ENCODE measurements around the gene TNS2. TPM values are rescaled to one million over a fixed set of nuclear protein-coding genes. Genes with fewer than 3 reads are reported as not detected.

The TNS2 gene
- total RNA-seq, 1 experiment from 2014 or later: 18.9 TPM

- no peak for DNase-seq (ENCODE audit: low spot score)
These were observed 4.8 kb upstream of the TNS2 start for GRCh38 chr12:53044896-53045695.

DNA sequence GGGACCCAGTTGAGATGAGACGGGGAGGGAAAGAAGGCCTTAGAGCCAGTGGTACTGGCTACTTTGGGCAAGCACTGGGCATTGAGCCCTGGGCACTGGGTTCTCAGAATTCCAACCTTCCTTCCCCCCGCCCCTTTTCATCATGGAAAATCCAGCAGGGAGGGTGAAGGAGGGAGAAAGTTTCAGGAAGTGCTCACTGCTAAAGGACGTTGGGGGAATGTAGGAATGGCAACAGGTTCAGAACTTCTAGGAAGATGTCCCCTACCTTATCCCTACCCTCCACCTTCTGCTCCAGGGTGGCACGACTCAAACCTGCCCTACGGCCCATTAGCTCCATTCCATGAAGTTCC is 4.2 kb upstream of the TNS2 start:
- no peak for DNase-seq (ENCODE audit: low spot score)

GRCh38 chr12:53046655-53047220 is 3.1 kb upstream of the TNS2 start:
- peak; percentile 46 for DNase-seq (ENCODE audit: low spot score)

DNA sequence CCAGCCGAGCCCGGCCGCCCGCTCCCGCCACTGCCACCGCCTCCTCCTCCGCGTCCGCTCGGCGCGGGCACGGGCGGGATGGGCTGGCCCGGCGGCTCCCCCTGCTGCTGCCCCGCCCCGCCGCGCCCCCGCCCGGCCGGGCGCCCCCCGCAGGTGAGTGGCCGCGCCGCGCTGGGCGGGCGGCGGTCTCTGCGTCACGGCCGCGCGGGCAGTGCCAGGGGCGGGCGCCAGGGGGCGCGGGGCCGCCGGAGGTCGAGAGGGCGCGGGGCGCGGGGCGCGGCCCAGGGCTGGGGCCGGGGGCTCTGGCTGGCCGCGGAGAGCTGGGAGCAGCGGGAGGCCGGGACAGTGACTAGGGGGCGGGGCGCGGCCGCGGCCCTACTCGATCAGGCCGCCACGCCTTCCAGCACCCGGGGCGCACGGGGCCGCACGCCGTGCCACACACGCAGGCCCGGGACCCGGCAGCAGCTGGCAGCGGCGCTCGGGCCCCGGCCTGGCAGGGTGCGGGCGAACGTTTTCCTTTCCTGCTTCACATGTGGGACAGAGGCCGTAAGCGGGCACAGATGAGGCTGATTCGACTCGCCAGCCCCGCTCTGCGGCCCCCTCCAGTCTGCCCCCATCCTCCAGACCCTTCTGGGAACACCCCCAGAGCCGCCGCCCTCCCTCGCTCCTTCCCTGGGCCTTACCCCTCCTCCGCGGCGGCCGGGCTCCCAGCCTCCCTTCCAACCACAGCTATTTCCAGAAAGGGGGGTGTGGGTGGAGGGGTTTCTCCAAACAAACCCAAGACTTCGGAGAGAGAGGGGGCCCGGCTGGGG is 2.4 kb upstream of the TNS2 start:
- DNase-seq (ENCODE audit: low spot score): peak; percentile 40

GRCh38 chr12:53048033-53048779 is 1.7 kb upstream of the TNS2 start:
- peak; percentile 46 for DNase-seq (ENCODE audit: low spot score)

GRCh38 chr12:53048780-53049401 is 974 bp upstream of the TNS2 start:
- no peak for DNase-seq (ENCODE audit: low spot score)

DNA sequence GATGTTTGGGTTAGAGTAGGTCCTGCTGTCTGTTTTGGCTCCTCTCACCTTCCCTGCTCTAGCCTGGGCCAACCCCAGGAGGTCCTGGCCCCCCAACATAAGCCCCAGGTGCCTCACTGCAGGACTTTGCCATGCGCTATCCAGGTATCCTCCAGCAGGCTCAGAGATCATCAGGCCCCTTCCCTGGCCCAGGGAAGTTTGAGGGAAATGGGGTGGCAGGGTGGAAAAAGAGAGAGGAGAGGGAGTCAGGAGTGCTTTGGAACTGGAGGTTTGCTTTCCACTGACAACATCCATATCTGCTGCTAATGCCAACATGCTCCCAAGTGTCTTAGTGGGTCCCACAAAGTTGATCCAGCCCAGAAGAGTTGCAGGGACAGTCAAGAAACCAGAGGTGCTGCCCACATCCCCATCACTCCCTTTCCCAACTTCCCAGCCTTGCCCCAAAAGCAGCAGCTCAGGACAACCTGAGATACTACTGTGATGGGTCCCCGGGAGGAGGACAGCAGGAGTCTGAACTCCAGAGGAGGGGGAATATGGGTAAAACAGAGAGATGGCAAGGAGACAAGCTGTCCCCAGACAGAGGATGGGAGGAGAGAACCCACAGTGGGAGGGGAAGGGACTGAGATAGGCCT is 677 bp downstream of the TNS2 start:
- no peak for DNase-seq (ENCODE audit: low spot score)

- DNase-seq (ENCODE audit: low spot score): no peak
These were observed 1.4 kb downstream of the TNS2 start for GRCh38 chr12:53051058-53051880.

DNA sequence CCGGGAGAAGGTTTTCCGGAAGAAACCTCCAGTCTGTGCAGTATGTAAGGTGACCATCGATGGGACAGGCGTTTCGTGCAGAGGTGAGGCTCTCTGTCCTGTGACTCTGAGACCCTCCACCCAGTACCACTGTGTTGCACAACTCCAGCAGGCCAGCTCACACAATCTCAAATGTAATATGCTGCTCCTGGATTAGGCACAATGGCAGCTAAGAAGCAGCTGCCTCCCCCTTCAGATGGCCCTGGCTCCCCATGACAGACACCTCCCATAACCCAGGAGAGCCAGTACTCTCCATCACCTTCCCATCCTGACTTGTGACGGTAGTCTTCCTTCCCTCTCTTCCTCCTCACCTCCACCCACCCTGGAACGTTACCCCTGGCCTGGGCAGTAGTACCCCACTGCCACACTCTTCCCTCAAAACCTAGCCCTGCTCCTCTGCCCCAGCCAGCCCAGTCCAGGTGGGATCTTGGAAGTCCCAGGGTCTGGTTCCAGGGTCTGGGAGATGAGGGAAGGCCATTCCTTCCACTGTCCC is 2.1 kb downstream of the TNS2 start:
- no peak for DNase-seq (ENCODE audit: low spot score)

- DNase-seq (ENCODE audit: low spot score): peak; percentile 64
These were observed 2.8 kb downstream of the TNS2 start for GRCh38 chr12:53052419-53053217.

GRCh38 chr12:53053218-53054111 is 3.6 kb downstream of the TNS2 start:
- no peak for DNase-seq (ENCODE audit: low spot score)

- DNase-seq (ENCODE audit: low spot score): no peak
These were observed 4.4 kb downstream of the TNS2 start for GRCh38 chr12:53054112-53054878.

- no peak for DNase-seq (ENCODE audit: low spot score)
These were observed 5.8 kb downstream of the TNS2 start for GRCh38 chr12:53055471-53056266.

GRCh38 chr12:53056296-53056695 is 6.4 kb downstream of the TNS2 start:
- no peak for DNase-seq (ENCODE audit: low spot score)

GRCh38 chr12:53056901-53057300 is 7.0 kb downstream of the TNS2 start:
- no peak for DNase-seq (ENCODE audit: low spot score)

DNA sequence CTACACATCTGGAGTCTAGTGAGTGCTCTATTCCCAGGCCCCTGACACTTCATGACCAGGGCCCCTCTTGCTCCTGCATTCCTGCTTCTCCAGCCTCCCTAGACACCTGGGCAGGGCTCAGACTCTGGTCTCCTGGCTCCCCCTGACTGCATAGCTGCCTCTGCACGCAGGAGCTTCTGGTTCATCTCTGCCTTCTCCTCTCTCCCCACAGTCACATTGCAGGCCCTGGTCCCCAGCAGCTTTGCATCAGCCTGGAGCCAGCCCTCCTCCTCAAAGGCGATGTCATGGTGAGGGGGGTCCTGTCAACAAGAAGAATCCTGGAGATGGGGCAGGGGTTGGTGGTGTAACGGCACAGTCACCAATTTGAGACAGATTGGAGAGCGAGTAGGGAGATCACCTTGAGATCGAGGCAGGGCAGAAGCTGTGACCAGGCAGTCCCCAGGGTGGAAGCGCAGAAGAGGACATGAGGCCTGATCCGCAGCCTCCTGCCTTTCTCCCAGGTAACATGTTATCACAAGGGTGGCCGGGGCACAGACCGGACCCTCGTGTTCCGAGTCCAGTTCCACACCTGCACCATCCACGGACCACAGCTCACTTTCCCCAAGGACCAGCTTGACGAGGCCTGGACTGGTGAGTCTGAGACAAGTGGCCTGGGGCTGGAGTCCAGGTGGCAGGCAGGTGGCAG is 8.1 kb downstream of the TNS2 start:
- no peak for DNase-seq (ENCODE audit: low spot score)
